Lower leg skin (tissue), 4 donors: ENCODE results near the gene FXYD1. TPM values are rescaled to one million over a fixed set of nuclear protein-coding genes. Genes with fewer than 3 reads are reported as not detected.

Experiments
- DNase-seq, 2 donors: peaks; one replicate each; pipeline ENCODE4 v3.0.0-alpha.2; 2019; ENCODE audit warnings: low spot score in 2 of 2
- H3K4me3 ChIP-seq: fragments of 200-600 bp; sonication (generic); 2 replicates; pipeline ENCODE4 v1.5.1; 2017; ENCODE audit warnings: mild to moderate bottlenecking, low read depth; ENCODE audit not compliant: poor library complexity, severe bottlenecking
- CTCF ChIP-seq, 3 donors: fragments of 450-650 bp; IDR thresholded peaks; one replicate each; pipeline ENCODE4 v1.5.1; 2016; ENCODE audit warnings: antibody characterized with exemption in 3 of 3, mild to moderate bottlenecking in 3 of 3, moderate library complexity in 2 of 3
- POLR2A ChIP-seq, 2 donors: fragments of 450-650 bp; IDR thresholded peaks; one replicate each; pipeline ENCODE4 v1.6.1; 2016 to 2017; ENCODE audit warnings: antibody characterized with exemption in 2 of 2, mild to moderate bottlenecking in 1 of 2, moderate library complexity in 1 of 2
- WGBS, 2 donors: methylation state at CpG; one replicate each; pipeline ENCODE4 v1.1.5; 2018; 5-methylcytosine and 5-hydroxymethylcytosine counted together
- intact Hi-C: fragments of 100-400 bp; cut with DNase I; formaldehyde crosslinking; loops from one replicate; pipeline ENCODE4 v1.15.0; 2023; ENCODE audit warnings: low total_unique reads
- total RNA-seq, 4 donors: library from RNA; depleted of rRNA; stranded (reverse); fragments of >200 nt; gene quantifications; one replicate each; pipeline ENCODE4 v1.1.0, GENCODE V29; 2016

Gene FXYD1
- total RNA-seq, 4 donors from 2014 or later = 5.5 to 20.9 (median 6.5) TPM; not detected in 1

- 89 to 95% methylated on average over 2 of the region's 2 CpGs for WGBS, 2 donors
- intact Hi-C loops = no loop called here
- TF ChIP-seq POLR2A (IDR thresholded peaks at IDR 0.05) = no peak
- TF ChIP-seq CTCF (IDR thresholded peaks at IDR 0.05) = no peak
- no peak overlapping the region for H3K4me3 ChIP-seq
- DNase-seq = no peak
Observed at GRCh38 chr19:35164418-35164817, 25.8 kb downstream of the FXYD1 start.

- WGBS, 2 donors = 77% methylated on average over 5 of the region's 5 CpGs
- H3K4me3 ChIP-seq = no peak overlapping the region
- peak in 1 of 2 donors; percentile 37 for DNase-seq
- TF ChIP-seq POLR2A (IDR thresholded peaks at IDR 0.05) = no peak
- TF ChIP-seq CTCF (IDR thresholded peaks at IDR 0.05) = no peak
- intact Hi-C loops = no loop called here
Observed at GRCh38 chr19:35165200-35166058, 26.8 kb downstream of the FXYD1 start.

- peak in 1 of 2 donors; percentile 40 for DNase-seq
Observed at GRCh38 chr19:35166100-35167063, 27.8 kb downstream of the FXYD1 start.

GRCh38 chr19:35167251-35168119 is 28.9 kb downstream of the FXYD1 start:
- peak in 1 of 2 donors; percentile 66 for DNase-seq
- intact Hi-C loops = no loop called here
- 48 to 56% methylated on average over 5 of the region's 5 CpGs for WGBS, 2 donors
- no peak overlapping the region for H3K4me3 ChIP-seq
- no peak for TF ChIP-seq CTCF (IDR thresholded peaks at IDR 0.05)
- no peak for TF ChIP-seq POLR2A (IDR thresholded peaks at IDR 0.05)

More at GRCh38 chr19:35166100-35167063, 27.8 kb downstream of the FXYD1 start:
- H3K4me3 ChIP-seq = no peak overlapping the region
- intact Hi-C loops = no loop called here
- 95 to 96% methylated on average over 7 of the region's 7 CpGs for WGBS, 2 donors
- TF ChIP-seq CTCF (IDR thresholded peaks at IDR 0.05) (no peak), POLR2A (IDR thresholded peaks at IDR 0.05) (no peak)

- no peak overlapping the region for H3K4me3 ChIP-seq
- WGBS, 2 donors = 43 to 56% methylated on average over 3 of the region's 3 CpGs
- DNase-seq = peak in 1 of 2 donors; percentile 86
- intact Hi-C loops = no loop called here
- no peak for TF ChIP-seq POLR2A (IDR thresholded peaks at IDR 0.05)
- no peak for TF ChIP-seq CTCF (IDR thresholded peaks at IDR 0.05)
Observed at GRCh38 chr19:35168196-35168595, 29.6 kb downstream of the FXYD1 start.
